Stomach (tissue), 9 donors: ENCODE measurements around the gene PLIN3. TPM values are rescaled to one million over a fixed set of nuclear protein-coding genes. Genes with fewer than 3 reads are reported as not detected.

Source experiments
- DNase-seq, 2 donors: peaks; one replicate each; pipeline versions ENCODE4 v3.0.0 to v3.0.0-alpha.2; 2013 to 2019
- H3K27ac ChIP-seq, 5 donors: fragments of 200-600 bp in 4 of 5; sonication (generic) in 4 of 5; one replicate each; pipeline ENCODE4 v1.5.1; 2013 to 2019; ENCODE audit warnings: mild to moderate bottlenecking in 1 of 5, moderate library complexity in 1 of 5
- H3K27me3 ChIP-seq, 3 donors: fragments of 200-600 bp; sonication (generic); one replicate each; pipeline ENCODE4 v1.5.1; 2017 to 2019; ENCODE audit warnings: mixed run types in 1 of 3
- H3K36me3 ChIP-seq, 4 donors: fragments of 200-600 bp; sonication (generic); 1 replicate in 3 of 4; 2 replicates in 1 of 4; pipeline ENCODE4 v1.5.1; 2016 to 2019
- H3K4me1 ChIP-seq, 4 donors: fragments of 200-600 bp; sonication (generic); one replicate each; pipeline ENCODE4 v1.5.1; 2016 to 2019
- H3K4me3 ChIP-seq, 4 donors: fragments of 200-600 bp; sonication (generic) in 3 of 4; one replicate each; pipeline ENCODE4 v1.5.1; 2016 to 2019; ENCODE audit warnings: mild to moderate bottlenecking in 1 of 4
- H3K9me3 ChIP-seq, 4 donors: fragments of 200-600 bp; sonication (generic); one replicate each; pipeline ENCODE4 v1.5.1; 2016 to 2019
- EP300 ChIP-seq: sonication (generic); formaldehyde crosslinking; IDR thresholded peaks from one replicate; pipeline ENCODE4 v1.6.1; 2017; ENCODE audit warnings: antibody characterized with exemption
- POLR2A ChIP-seq, 4 donors: fragments of 450-650 bp; IDR thresholded peaks; one replicate each; pipeline ENCODE4 v1.6.1; 2016; ENCODE audit warnings: antibody characterized with exemption in 4 of 4, control low read depth in 2 of 4, mild to moderate bottlenecking in 1 of 4, moderate library complexity in 1 of 4
- POLR2AphosphoS5 ChIP-seq, 3 donors: sonication (generic); formaldehyde crosslinking; IDR thresholded peaks; one replicate each; pipeline ENCODE4 v1.6.1; 2016; ENCODE audit warnings: antibody characterized with exemption in 3 of 3
- WGBS, 5 donors: extraction: QIAGEN DNeasy Blood & Tissue Kit in 3 of 5; methylation state at CpG; one replicate each; pipeline versions ENCODE4 v1.1.5 to v1.1.7; 2013 to 2018; 5-methylcytosine and 5-hydroxymethylcytosine counted together
- intact Hi-C: fragments of 100-400 bp; cut with DNase I; formaldehyde crosslinking; loops from one replicate; pipeline ENCODE4 v1.15.1; 2023; ENCODE audit warnings: low total_unique reads
- polyA plus RNA-seq, 3 donors: library from polyadenylated mRNA; stranded (reverse); fragments of 200-250 nt; gene quantifications; one replicate each; pipeline ENCODE4 v1.2.3, GENCODE V29; 2013
- total RNA-seq, 5 donors: library from RNA; depleted of rRNA; stranded (reverse); fragments of >200 nt; gene quantifications; one replicate each; pipeline versions ENCODE4 v1.1.0 to v1.2.3, GENCODE V29; 2014 to 2016
- TF ChIP-seq, protein P1 (sequence below), 7 experiments: fragments of 450-650 bp in 4 of 7; fragments of 200-600 bp in 3 of 7; sonication (generic) in 3 of 7; IDR thresholded peaks; one replicate each; pipeline ENCODE4 v1.5.1; 2016 to 2019; ENCODE audit warnings: antibody characterized with exemption in 7 of 7, control low read depth in 2 of 7, mild to moderate bottlenecking in 1 of 7
- donor health status: healthy with polysubstance abuse.
- donor health status: Bipolar disorder and iron deficiency.
- donor health status: healthy.

Gene PLIN3
- total and polyA plus RNA-seq, 8 donors = 8.9 to 55.3 (median 27.8) TPM

DNA sequence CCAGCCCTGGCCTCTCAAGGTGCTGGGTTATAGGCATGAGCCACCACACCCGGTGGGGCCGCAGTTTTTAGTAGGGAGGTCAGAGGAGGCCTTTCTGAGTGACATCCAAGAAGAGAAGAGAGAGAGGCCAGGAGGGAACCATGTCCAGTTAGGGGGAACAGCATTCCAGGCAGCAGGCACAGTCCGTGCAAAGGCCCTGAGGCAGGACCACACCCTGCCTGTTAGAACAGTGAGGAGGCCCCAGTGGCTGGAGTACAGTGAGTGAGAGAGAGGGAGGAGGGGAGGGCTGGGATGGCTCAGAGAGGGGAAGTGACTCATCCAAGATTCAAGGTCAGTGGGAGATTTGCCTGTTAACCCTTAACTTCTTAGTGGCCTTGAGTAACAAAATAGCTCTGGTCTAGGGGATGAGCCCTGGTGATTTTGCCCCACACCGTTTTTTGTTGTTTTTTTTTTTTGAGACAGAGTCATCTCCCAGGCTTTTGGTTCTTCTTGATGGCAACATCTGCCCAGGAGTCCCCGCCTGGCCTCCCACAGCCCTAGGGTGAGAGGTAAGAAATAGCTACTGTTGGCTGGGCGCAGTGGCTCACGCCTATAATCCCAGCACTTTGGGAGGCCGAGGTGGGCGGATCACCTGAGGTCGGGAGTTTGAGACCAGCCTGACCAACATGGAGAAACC, 2.7 kb upstream of the PLIN3 start:
- no peaks in the 10 kb centered on the region for H3K27me3 ChIP-seq
- H3K36me3 ChIP-seq = no peaks in the 10 kb centered on the region
- no peak for TF ChIP-seq POLR2A (IDR thresholded peaks at IDR 0.05)
- peak in 1 of 3 donors; percentile 34 for TF ChIP-seq POLR2AphosphoS5 (IDR thresholded peaks at IDR 0.05)
- H3K27ac ChIP-seq = peak overlapping the region in 1 of 5 donors; percentile 46
- 72 to 80% (median 74%) methylated on average over 10 of the region's 10 CpGs for WGBS, 5 donors
- H3K9me3 ChIP-seq = no peaks in the 10 kb centered on the region
- peaks cover 6 to 40% (median 17%) of the 10 kb centered on the region in 4 donors for H3K4me1 ChIP-seq
- peak; percentile 42 to 54 for DNase-seq
- intact Hi-C loops = loop anchor here (5.0 kb wide), 2 partner anchors 42 to 162 kb away; no protein-coding TSS in a partner anchor
- no peak overlapping the region for H3K4me3 ChIP-seq

DNA sequence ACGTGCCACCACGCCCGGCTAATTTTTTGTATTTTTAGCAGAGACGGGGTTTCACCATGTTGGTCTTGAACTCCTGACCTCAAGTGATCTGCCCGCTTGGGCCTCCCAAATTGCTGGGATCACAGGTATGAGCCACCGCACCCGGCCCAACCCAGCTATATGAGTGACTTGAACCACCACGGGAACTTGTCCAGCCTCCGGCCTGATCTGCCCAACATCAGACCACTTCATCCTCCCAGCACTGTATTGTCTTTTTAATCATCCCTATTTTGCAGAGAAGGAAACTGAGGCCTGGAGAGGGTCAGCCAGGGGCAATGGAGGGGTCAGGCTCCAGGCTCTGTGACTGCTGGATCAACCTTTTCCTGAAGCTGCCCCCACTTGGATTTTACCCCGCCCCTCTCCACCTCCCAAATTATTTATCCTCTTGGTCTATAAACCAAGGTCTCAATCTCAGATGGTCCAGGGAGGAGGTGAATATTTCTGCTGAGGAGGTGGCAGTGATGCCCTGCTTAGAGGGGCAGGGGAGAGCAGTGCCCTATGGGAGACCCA, 893 bp upstream of the PLIN3 start:
- 58 to 80% (median 65%) methylated on average over 10 of the region's 10 CpGs for WGBS, 5 donors
- DNase-seq = no peak
- Histone ChIP-seq H3K27me3 (no peaks in the 10 kb centered on the region), H3K27ac (peak overlapping the region in 4 of 5 donors; percentile 84 to 91 (median 90)), H3K4me3 (peak overlapping the region; percentile 66 to 80 (median 72)), H3K36me3 (no peaks in the 10 kb centered on the region), H3K9me3 (no peaks in the 10 kb centered on the region), H3K4me1 (peaks cover 6 to 45% (median 17%) of the 10 kb centered on the region in 4 donors)
- TF ChIP-seq, protein P1, sequence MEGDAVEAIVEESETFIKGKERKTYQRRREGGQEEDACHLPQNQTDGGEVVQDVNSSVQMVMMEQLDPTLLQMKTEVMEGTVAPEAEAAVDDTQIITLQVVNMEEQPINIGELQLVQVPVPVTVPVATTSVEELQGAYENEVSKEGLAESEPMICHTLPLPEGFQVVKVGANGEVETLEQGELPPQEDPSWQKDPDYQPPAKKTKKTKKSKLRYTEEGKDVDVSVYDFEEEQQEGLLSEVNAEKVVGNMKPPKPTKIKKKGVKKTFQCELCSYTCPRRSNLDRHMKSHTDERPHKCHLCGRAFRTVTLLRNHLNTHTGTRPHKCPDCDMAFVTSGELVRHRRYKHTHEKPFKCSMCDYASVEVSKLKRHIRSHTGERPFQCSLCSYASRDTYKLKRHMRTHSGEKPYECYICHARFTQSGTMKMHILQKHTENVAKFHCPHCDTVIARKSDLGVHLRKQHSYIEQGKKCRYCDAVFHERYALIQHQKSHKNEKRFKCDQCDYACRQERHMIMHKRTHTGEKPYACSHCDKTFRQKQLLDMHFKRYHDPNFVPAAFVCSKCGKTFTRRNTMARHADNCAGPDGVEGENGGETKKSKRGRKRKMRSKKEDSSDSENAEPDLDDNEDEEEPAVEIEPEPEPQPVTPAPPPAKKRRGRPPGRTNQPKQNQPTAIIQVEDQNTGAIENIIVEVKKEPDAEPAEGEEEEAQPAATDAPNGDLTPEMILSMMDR (IDR thresholded peaks at IDR 0.05) = no peak
- TF ChIP-seq EP300 = no peak
- TF ChIP-seq POLR2A (IDR thresholded peaks at IDR 0.05) = no peak
- TF ChIP-seq POLR2AphosphoS5 (IDR thresholded peaks at IDR 0.05) = no peak
- intact Hi-C loops = no loop called here

DNA sequence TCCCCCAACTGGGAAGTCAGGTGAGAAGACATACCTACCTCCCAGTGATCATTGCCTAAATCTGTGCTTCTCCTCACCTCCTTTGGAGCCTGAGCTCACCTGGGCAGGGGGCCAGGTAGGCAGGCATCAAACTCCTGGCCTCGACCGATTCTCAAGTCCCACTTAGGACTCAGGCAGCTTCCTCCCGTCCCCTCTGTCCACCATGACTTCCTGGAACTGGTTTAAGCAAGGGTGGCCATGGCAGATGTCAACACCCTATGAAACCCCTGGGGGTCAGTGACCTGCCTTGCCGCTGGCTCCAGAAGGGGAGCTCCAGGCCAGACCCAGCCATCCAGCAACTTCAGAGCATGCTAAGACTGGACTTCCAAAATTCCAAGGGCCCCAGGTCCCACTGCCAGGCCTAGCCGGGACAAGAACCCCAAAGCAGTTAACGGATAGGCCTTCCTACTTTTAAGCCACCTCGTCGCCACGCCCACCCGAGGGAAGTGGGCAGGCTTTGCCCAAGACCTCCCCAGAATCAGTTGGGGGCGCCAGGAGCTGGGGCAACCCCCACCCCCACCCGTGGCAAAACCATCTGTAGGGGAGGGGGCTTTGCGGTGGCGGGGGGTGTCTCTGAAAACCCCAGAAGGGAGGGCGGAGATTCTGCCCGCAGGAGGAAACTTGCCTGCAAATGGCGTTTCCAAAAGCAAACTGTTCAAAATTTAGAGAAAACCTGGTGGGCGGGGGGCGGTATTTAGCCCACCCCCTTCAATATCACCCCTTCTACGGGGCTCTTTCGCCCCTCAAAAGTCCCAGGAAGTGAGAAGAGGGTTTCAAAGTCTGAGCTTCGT, 657 bp downstream of the PLIN3 start:
- Histone ChIP-seq H3K27ac (peak overlapping the region; percentile 70 to 91 (median 90)), H3K36me3 (peaks cover 0 to 12% (median 5%) of the 10 kb centered on the region in 4 donors), H3K4me3 (peak overlapping the region; percentile 66 to 80 (median 72)), H3K27me3 (no peaks in the 10 kb centered on the region), H3K9me3 (no peaks in the 10 kb centered on the region), H3K4me1 (peaks cover 6 to 46% (median 18%) of the 10 kb centered on the region in 4 donors)
- no peak for TF ChIP-seq EP300
- TF ChIP-seq, protein P1 (IDR thresholded peaks at IDR 0.05) = no peak
- no peak for TF ChIP-seq POLR2AphosphoS5 (IDR thresholded peaks at IDR 0.05)
- TF ChIP-seq POLR2A (IDR thresholded peaks at IDR 0.05) = no peak
- intact Hi-C loops = no loop called here
- WGBS, 5 donors = 1 to 3% (median 2%) methylated on average over 21 to 22 of the region's 22 CpGs
- peak; percentile 68 to 85 for DNase-seq

DNA sequence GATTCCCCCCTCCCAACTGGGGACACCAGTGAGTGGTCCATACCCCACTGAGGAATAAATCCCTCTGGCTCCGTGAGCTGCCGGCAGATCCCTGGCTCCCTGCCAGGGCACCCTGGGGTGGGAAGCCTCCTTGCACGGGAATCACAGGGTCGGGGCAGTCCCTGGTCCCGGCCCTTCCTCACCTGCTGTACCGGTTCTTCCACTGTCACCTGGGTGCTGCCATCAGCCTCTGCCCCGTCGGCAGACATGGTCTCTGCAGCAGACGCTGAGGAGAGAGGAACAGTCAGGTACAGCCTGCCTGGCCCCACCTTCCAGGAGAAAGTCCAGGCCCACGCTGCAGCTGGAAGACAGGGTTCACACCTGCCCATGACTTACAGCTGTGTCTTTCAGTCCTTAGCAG, 6.3 kb downstream of the PLIN3 start:
- TF ChIP-seq EP300 (no peak), POLR2AphosphoS5 (IDR thresholded peaks at IDR 0.05) (no peak), POLR2A (IDR thresholded peaks at IDR 0.05) (no peak)
- TF ChIP-seq, protein P1 (IDR thresholded peaks at IDR 0.05) = no peak
- DNase-seq = peak; percentile 58 to 77
- peaks cover 6 to 29% (median 11%) of the 10 kb centered on the region in 4 donors for H3K4me1 ChIP-seq
- intact Hi-C loops = no loop called here
- H3K9me3 ChIP-seq = no peaks in the 10 kb centered on the region
- WGBS, 5 donors = 32 to 55% (median 43%) methylated on average over 6 to 10 of the region's 10 CpGs
- no peaks in the 10 kb centered on the region for H3K27me3 ChIP-seq
- peak overlapping the region in 1 of 5 donors; percentile 16 for H3K27ac ChIP-seq
- H3K4me3 ChIP-seq = no peak overlapping the region
- H3K36me3 ChIP-seq = peaks cover 22 to 68% (median 58%) of the 10 kb centered on the region in 4 donors
